WTC11 (cell line): Measurements from ENCODE around the gene LTBP3.

Experiments used
- ATF6 ChIP-seq: sonication (generic); formaldehyde crosslinking; IDR thresholded peaks from 2 replicates; pipeline ENCODE4 v1.8.1; 2023; ENCODE audit warnings: mild to moderate bottlenecking, missing genetic modification reagents
- CREB1 ChIP-seq: sonication (generic); formaldehyde crosslinking; IDR thresholded peaks from 2 replicates; pipeline ENCODE4 v1.8.0; 2023; ENCODE audit warnings: mild to moderate bottlenecking, missing genetic modification reagents
- CTCF ChIP-seq: fragments of 200-600 bp; IDR thresholded peaks from 2 replicates; pipeline ENCODE4 v1.8.0; 2022; ENCODE audit warnings: antibody characterized with exemption
- ELF4 ChIP-seq: sonication (generic); formaldehyde crosslinking; IDR thresholded peaks from 2 replicates; pipeline ENCODE4 v1.8.1; 2022; ENCODE audit warnings: low read depth, mild to moderate bottlenecking, moderate library complexity, missing genetic modification reagents
- SMAD4 ChIP-seq: sonication (generic); formaldehyde crosslinking; IDR thresholded peaks from 2 replicates; pipeline ENCODE4 v1.8.0; 2022; ENCODE audit warnings: mild to moderate bottlenecking, missing genetic modification reagents
- USF1 ChIP-seq: sonication (generic); formaldehyde crosslinking; IDR thresholded peaks from 2 replicates; pipeline ENCODE4 v1.8.0; 2022; ENCODE audit warnings: mild to moderate bottlenecking, missing genetic modification reagents
- USF2 ChIP-seq: sonication (generic); formaldehyde crosslinking; IDR thresholded peaks from 2 replicates; pipeline ENCODE4 v1.8.1; 2023; ENCODE audit warnings: mild to moderate bottlenecking, missing genetic modification reagents, moderate library complexity
- ZNF263 ChIP-seq: sonication (generic); formaldehyde crosslinking; IDR thresholded peaks from 2 replicates; pipeline ENCODE4 v1.8.1; 2022; ENCODE audit warnings: low read depth, mild to moderate bottlenecking, moderate library complexity, missing genetic modification reagents

- TF ChIP-seq CTCF (no peak), ZNF263 (CRISPR knock-in tag) (no peak), USF2 (no peak), SMAD4 (CRISPR knock-in tag) (no peak), ATF6 (CRISPR knock-in tag) (no peak), CREB1 (CRISPR knock-in tag) (no peak), USF1 (no peak), ELF4 (CRISPR knock-in tag) (no peak)
These were observed 21.5 kb downstream of the LTBP3 start for GRCh38 chr11:65536412-65537295.
